ENCODE measurements around the gene HS3ST3A1. TPM values are rescaled to one million over a fixed set of nuclear protein-coding genes. Genes with fewer than 3 reads are reported as not detected.

The HS3ST3A1 gene
- total RNA-seq, 1 experiment from 2014 or later = 47.6 TPM

DNA sequence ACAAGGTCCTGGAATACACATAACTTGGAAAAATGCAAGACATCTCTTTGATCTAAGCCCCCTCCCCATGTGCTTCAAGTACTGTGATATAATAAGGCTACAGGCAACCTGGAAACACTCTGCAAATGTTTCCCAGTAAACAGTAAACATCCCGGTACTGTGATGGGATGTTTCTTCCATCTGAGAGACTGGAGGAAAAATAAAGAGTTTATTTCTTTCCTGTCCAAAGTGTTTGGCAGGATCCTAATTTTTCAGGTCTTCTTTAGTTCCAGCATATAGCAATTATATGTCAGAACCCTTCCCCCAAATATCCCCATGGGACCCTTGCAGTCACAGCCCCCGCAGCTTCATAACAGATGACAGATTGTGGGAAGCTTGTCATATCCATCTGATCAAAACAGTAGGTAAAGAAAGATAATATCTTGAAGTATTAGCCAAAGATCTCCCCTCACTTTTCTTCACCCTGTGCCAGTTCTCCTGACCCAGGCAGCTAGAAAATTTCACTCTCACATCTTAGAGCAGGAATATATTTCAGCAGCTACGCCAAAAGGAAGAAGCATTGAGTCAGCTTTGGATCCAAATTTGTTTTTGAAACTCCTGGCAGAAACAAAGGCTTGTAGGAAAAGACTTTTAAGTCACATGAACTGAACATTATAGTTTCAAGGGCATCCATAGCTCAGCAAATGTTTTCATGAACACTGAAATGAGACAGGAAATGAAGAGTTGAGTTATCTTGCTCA lies 141.3 kb downstream of the HS3ST3A1 start:
- H4K20me1 ChIP-seq (ENCODE audit: low read length) = no peaks in the 10 kb centered on the region
- DNase-seq (no peak), ATAC-seq (no peak)
- TF ChIP-seq EZH2 (IDR thresholded peaks at IDR 0.05; ENCODE audit: low read length, unreplicated experiment) (no peak), CTCF (conservative IDR thresholded peaks at IDR 0.05; ENCODE audit: low read depth, low read length) (no peak), EZH2phosphoT487 (IDR thresholded peaks at IDR 0.05; ENCODE audit: borderline replicate concordance, low read length) (no peak)
- no peak overlapping the region for H3K27ac ChIP-seq (ENCODE audit: low read length)
- H3F3A ChIP-seq (ENCODE audit: low read length, unreplicated experiment) = no peaks in the 10 kb centered on the region
- H3K9me3 ChIP-seq (ENCODE audit: low read length) = no peaks in the 10 kb centered on the region
- H3K27me3 ChIP-seq (ENCODE audit: low read length) = peaks cover 40% of the 10 kb centered on the region
- no peak overlapping the region for H2AFZ ChIP-seq (ENCODE audit: low read length)
- BruUV-seq (replicated peaks) = no TSS peak
- intact Hi-C loops (cut with micrococcal nuclease) = no loop called here
- H3K9me2 ChIP-seq (replicated peaks; ENCODE audit: low read length) = no peaks in the 10 kb centered on the region
- H3K4me2 ChIP-seq (ENCODE audit: low read length) = no peak overlapping the region
- ChIA-PET CTCF (no interaction called here), POLR2A (ENCODE audit: unreplicated experiment) (no interaction called here)
- H3K79me2 ChIP-seq (ENCODE audit: low read length) = no peaks in the 10 kb centered on the region
- no peak overlapping the region for H3K4me3 ChIP-seq (ENCODE audit: low read length)
- H3K4me1 ChIP-seq (ENCODE audit: insufficient read depth, low read length) = no peaks in the 10 kb centered on the region
- H3K9ac ChIP-seq (ENCODE audit: low read length) = no peak overlapping the region
- H3K36me3 ChIP-seq (ENCODE audit: low read depth, low read length) = no peaks in the 10 kb centered on the region

DNA sequence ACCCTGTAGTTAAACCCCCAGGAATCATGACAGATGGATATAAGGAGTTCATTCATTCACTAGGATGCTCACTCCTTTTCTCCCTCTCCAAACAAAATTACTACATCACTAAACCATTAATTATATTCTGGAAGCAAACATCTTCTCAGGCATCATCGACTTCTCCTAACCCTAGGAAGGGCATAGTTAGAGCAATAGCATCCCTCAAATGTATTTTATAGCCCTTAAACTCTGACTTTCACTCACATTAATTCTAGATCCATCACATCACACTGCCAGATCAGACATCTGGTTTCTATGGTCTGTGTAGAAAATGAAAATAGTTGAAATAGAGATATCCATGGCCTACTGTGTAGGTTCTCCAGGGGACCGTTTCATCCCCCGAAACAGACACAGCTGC lies 143.9 kb downstream of the HS3ST3A1 start:
- CTCF ChIA-PET = no interaction called here
- no TSS peak for BruUV-seq (replicated peaks)
- intact Hi-C loops (cut with micrococcal nuclease) = no loop called here

More for the DNA sequence above, 143.9 kb downstream of the HS3ST3A1 start:
- Histone ChIP-seq H3K27ac (ENCODE audit: low read length) (no peak overlapping the region), H3K4me2 (ENCODE audit: low read length) (no peak overlapping the region), H3F3A (ENCODE audit: low read length, unreplicated experiment) (no peaks in the 10 kb centered on the region), H3K4me3 (ENCODE audit: low read length) (no peak overlapping the region), H3K36me3 (ENCODE audit: low read depth, low read length) (no peaks in the 10 kb centered on the region), H3K79me2 (ENCODE audit: low read length) (no peaks in the 10 kb centered on the region), H3K4me1 (ENCODE audit: insufficient read depth, low read length) (no peaks in the 10 kb centered on the region), H3K9me2 (replicated peaks; ENCODE audit: low read length) (no peaks in the 10 kb centered on the region), H3K27me3 (ENCODE audit: low read length) (peaks cover 40% of the 10 kb centered on the region), H3K9ac (ENCODE audit: low read length) (no peak overlapping the region), H3K9me3 (ENCODE audit: low read length) (no peaks in the 10 kb centered on the region), H2AFZ (ENCODE audit: low read length) (no peak overlapping the region), H4K20me1 (ENCODE audit: low read length) (no peaks in the 10 kb centered on the region)
- TF ChIP-seq EZH2phosphoT487 (IDR thresholded peaks at IDR 0.05; ENCODE audit: borderline replicate concordance, low read length) (no peak), CTCF (conservative IDR thresholded peaks at IDR 0.05; ENCODE audit: low read depth, low read length) (no peak), EZH2 (IDR thresholded peaks at IDR 0.05; ENCODE audit: low read length, unreplicated experiment) (no peak)
- no peak for ATAC-seq
- POLR2A ChIA-PET (ENCODE audit: unreplicated experiment) = no interaction called here
- DNase-seq = no peak

Small RNA genes lying within 50 kb of the gene (microRNA-seq; reads per million reads assigned to microRNA genes)
- gene MIR548H3 (ENCODE audit: unreplicated experiment) = not detected

Data from PC-3 (cell line).